Keratinocyte (primary cell): ENCODE measurements around the gene CD74. TPM values are rescaled to one million over a fixed set of nuclear protein-coding genes. Genes with fewer than 3 reads are reported as not detected.

Source experiments
- DNase-seq: peaks from one replicate; pipeline ENCODE4 v3.0.0-alpha.2; 2011; ENCODE audit warnings: low read depth, missing footprints, low spot score
- FAIRE-seq: peaks from 2 replicates; lab custom pipeline; 2011; peaks lifted over from hg19 to GRCh38; lab: Jason Lieb, UNC
- H2AFZ ChIP-seq: 2 replicates; pipeline ENCODE4 v1.6.0; 2012; ENCODE audit warnings: low read length, control low read depth, inconsistent platforms; ENCODE audit not compliant: control insufficient read depth
- H3K27ac ChIP-seq: 2 replicates; pipeline ENCODE4 v1.5.1; 2011; ENCODE audit warnings: low read length; ENCODE audit not compliant: control insufficient read depth, insufficient read depth
- H3K27me3 ChIP-seq: 3 replicates; pipeline ENCODE4 v1.6.0; 2011; ENCODE audit warnings: low read length; ENCODE audit not compliant: control insufficient read depth, insufficient read depth; ENCODE audit errors: extremely low read depth
- H3K36me3 ChIP-seq, 2 experiments: 2 replicates in 1 of 2; 3 replicates in 1 of 2; pipeline ENCODE4 v1.5.1; 2011; ENCODE audit warnings: low read length in 2 of 2, mild to moderate bottlenecking in 1 of 2; ENCODE audit not compliant: control insufficient read depth in 2 of 2, insufficient read depth in 2 of 2; ENCODE audit errors: extremely low read depth in 1 of 2
- H3K4me1 ChIP-seq: 3 replicates; pipeline ENCODE4 v1.5.1; 2011; ENCODE audit warnings: low read length; ENCODE audit not compliant: control insufficient read depth, insufficient read depth; ENCODE audit errors: extremely low read depth
- H3K4me2 ChIP-seq: 3 replicates; pipeline ENCODE4 v1.6.0; 2011; ENCODE audit warnings: low read depth, low read length; ENCODE audit not compliant: control insufficient read depth, insufficient read depth; ENCODE audit errors: extremely low read depth
- H3K4me3 ChIP-seq, 3 experiments: fragments of 200-600 bp in 1 of 3; sonication (generic) in 1 of 3; 2 replicates in 2 of 3; 3 replicates in 1 of 3; pipeline ENCODE4 v1.5.1; 2011 to 2016; ENCODE audit warnings: low read length in 3 of 3, mild to moderate bottlenecking in 3 of 3, control low read depth in 2 of 3, inconsistent platforms in 1 of 3, low read depth in 1 of 3, mixed read lengths in 1 of 3, mixed run types in 1 of 3, moderate library complexity in 1 of 3; ENCODE audit not compliant: control insufficient read depth in 2 of 3, insufficient read depth in 2 of 3; ENCODE audit errors: extremely low read depth in 1 of 3
- H3K79me2 ChIP-seq: 2 replicates; pipeline ENCODE4 v1.6.0; 2012; ENCODE audit warnings: low read length; ENCODE audit not compliant: control insufficient read depth, insufficient read depth
- H3K9ac ChIP-seq: 3 replicates; pipeline ENCODE4 v1.6.0; 2011; ENCODE audit warnings: low read length; ENCODE audit not compliant: control insufficient read depth, insufficient read depth; ENCODE audit errors: extremely low read depth
- H3K9me1 ChIP-seq: 3 replicates; pipeline ENCODE4 v1.6.0; 2011; ENCODE audit warnings: low read length; ENCODE audit not compliant: control insufficient read depth, insufficient read depth; ENCODE audit errors: extremely low read depth
- H3K9me3 ChIP-seq: 2 replicates; pipeline ENCODE4 v1.5.1; 2012; ENCODE audit warnings: low read depth, low read length; ENCODE audit not compliant: control insufficient read depth
- H4K20me1 ChIP-seq: 3 replicates; pipeline ENCODE4 v1.6.0; 2011; ENCODE audit warnings: low read length; ENCODE audit not compliant: control insufficient read depth, insufficient read depth; ENCODE audit errors: extremely low read depth
- EZH2 ChIP-seq: IDR thresholded peaks from one replicate; pipeline ENCODE4 v1.6.1; 2012; ENCODE audit warnings: inconsistent platforms, mild to moderate bottlenecking, low read length, moderate library complexity
- dilution Hi-C: fragments of 300-500 bp; cut with MboI; formaldehyde crosslinking; loops from one replicate; pipeline ENCODE4 v1.7.0; 2020; ENCODE audit warnings: low sequenced_read_pairs; ENCODE audit not compliant: extremely low pct_ligation_motif_present
- polyA plus RNA-seq, 5 experiments: library from polyadenylated mRNA; depleted of rRNA in 3 of 5; stranded (reverse) in 3 of 5; stranded (forward) in 1 of 5; unstranded in 1 of 5; fragments of >200 nt; gene quantifications; 1 replicate in 1 of 5; 2 replicates in 3 of 5; 3 replicates in 1 of 5; pipeline versions ENCODE4 v1.2.1 to v1.2.3, GENCODE V29; 2011 to 2012; ENCODE audit warnings: missing spikeins in 2 of 5, low read depth in 1 of 5, low replicate concordance in 1 of 5
- TF ChIP-seq, protein P1 (sequence below), 3 experiments: IDR thresholded peaks in 1 of 3; conservative IDR thresholded peaks in 1 of 3; optimal IDR thresholded peaks in 1 of 3; 2 replicates in 2 of 3; 3 replicates in 1 of 3; pipeline versions ENCODE3 to v1.5.1; 2011; ENCODE audit warnings: low read length in 3 of 3, mild to moderate bottlenecking in 3 of 3, moderate library complexity in 2 of 3, control low read depth in 1 of 3, inconsistent platforms in 1 of 3; ENCODE audit not compliant: insufficient read depth in 2 of 3; ENCODE audit errors: extremely low read depth in 1 of 3

The CD74 gene
- polyA plus RNA-seq, 1 donor (not counting 4 experiments of a cell fraction or from before 2014, with no cell fraction given) = 0.71 TPM

DNA sequence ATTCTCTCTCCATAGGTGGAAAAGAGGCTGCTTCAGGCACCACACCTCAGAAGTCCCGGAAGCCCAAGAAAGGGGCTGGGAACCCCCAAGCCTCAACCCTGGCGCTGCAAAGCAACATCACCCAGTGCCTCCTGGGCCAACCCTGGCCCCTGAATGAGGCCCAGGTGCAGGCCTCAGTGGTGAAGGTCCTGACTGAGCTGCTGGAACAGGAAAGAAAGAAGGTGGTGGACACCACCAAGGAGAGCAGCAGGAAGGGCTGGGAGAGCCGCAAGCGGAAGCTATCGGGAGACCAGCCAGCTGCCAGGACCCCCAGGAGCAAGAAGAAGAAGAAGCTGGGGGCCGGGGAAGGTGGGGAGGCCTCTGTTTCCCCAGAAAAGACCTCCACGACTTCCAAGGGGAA is 16.4 kb downstream of the CD74 start:
- no peaks in the 10 kb centered on the region for H3K4me1 ChIP-seq
- H3K9me1 ChIP-seq = no peaks in the 10 kb centered on the region
- H3K9me3 ChIP-seq = no peaks in the 10 kb centered on the region
- no peak overlapping the region for H3K4me3 ChIP-seq
- H3K4me2 ChIP-seq = no peak overlapping the region
- no peak for FAIRE-seq
- TF ChIP-seq EZH2 = no peak
- TF ChIP-seq, protein P1, sequence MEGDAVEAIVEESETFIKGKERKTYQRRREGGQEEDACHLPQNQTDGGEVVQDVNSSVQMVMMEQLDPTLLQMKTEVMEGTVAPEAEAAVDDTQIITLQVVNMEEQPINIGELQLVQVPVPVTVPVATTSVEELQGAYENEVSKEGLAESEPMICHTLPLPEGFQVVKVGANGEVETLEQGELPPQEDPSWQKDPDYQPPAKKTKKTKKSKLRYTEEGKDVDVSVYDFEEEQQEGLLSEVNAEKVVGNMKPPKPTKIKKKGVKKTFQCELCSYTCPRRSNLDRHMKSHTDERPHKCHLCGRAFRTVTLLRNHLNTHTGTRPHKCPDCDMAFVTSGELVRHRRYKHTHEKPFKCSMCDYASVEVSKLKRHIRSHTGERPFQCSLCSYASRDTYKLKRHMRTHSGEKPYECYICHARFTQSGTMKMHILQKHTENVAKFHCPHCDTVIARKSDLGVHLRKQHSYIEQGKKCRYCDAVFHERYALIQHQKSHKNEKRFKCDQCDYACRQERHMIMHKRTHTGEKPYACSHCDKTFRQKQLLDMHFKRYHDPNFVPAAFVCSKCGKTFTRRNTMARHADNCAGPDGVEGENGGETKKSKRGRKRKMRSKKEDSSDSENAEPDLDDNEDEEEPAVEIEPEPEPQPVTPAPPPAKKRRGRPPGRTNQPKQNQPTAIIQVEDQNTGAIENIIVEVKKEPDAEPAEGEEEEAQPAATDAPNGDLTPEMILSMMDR (optimal IDR thresholded peaks at IDR 0.05 in 1 of 3, IDR thresholded peaks at IDR 0.05 in 1 of 3, conservative IDR thresholded peaks at IDR 0.05 in 1 of 3; ENCODE audit: extremely low read depth in 1 of 3, insufficient read depth in 2 of 3, low read length in 3 of 3) = no peak
- peaks cover 47 to 79% of the 10 kb centered on the region in 2 experiments for H3K36me3 ChIP-seq
- no peak overlapping the region for H3K27ac ChIP-seq
- dilution Hi-C loops = no loop called here
- no peak overlapping the region for H3K9ac ChIP-seq
- no peaks in the 10 kb centered on the region for H4K20me1 ChIP-seq
- H2AFZ ChIP-seq = no peak overlapping the region
- H3K27me3 ChIP-seq = no peaks in the 10 kb centered on the region
- no peak for DNase-seq
- H3K79me2 ChIP-seq = no peaks in the 10 kb centered on the region

DNA sequence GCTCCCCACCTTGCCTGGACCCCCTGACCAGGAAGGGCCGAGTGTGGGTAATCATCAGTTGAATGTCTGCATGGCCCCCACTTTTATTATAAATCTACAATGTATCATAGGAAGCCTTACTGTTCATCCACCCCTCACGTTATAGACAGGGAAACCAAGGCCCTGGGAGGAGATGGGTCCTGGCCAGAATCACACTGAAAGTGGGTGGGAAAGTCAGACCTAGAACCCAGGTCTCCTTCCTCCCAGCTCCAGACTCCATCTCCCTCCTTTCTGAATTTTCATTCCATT is 17.1 kb downstream of the CD74 start:
- dilution Hi-C loops = no loop called here
- TF ChIP-seq, protein P1 (optimal IDR thresholded peaks at IDR 0.05 in 1 of 3, IDR thresholded peaks at IDR 0.05 in 1 of 3, conservative IDR thresholded peaks at IDR 0.05 in 1 of 3; ENCODE audit: extremely low read depth in 1 of 3, insufficient read depth in 2 of 3, low read length in 3 of 3) = no peak
- TF ChIP-seq EZH2 = no peak
- H3K79me2 ChIP-seq = no peaks in the 10 kb centered on the region
- no peaks in the 10 kb centered on the region for H3K4me1 ChIP-seq
- H3K27me3 ChIP-seq = no peaks in the 10 kb centered on the region
- peaks cover 48 to 80% of the 10 kb centered on the region in 2 experiments for H3K36me3 ChIP-seq
- H3K9ac ChIP-seq = no peak overlapping the region
- H3K9me1 ChIP-seq = no peaks in the 10 kb centered on the region
- H3K4me3 ChIP-seq = no peak overlapping the region
- H3K27ac ChIP-seq = no peak overlapping the region
- H2AFZ ChIP-seq = no peak overlapping the region
- no peak overlapping the region for H3K4me2 ChIP-seq
- H3K9me3 ChIP-seq = no peaks in the 10 kb centered on the region
- H4K20me1 ChIP-seq = no peaks in the 10 kb centered on the region
- DNase-seq (no peak), FAIRE-seq (no peak)
